ENCODE results near the gene TNIK. TPM values are rescaled to one million over a fixed set of nuclear protein-coding genes. Genes with fewer than 3 reads are reported as not detected.

TNIK gene
- total RNA-seq, 1 experiment from 2014 or later: 0.69 TPM

DNA sequence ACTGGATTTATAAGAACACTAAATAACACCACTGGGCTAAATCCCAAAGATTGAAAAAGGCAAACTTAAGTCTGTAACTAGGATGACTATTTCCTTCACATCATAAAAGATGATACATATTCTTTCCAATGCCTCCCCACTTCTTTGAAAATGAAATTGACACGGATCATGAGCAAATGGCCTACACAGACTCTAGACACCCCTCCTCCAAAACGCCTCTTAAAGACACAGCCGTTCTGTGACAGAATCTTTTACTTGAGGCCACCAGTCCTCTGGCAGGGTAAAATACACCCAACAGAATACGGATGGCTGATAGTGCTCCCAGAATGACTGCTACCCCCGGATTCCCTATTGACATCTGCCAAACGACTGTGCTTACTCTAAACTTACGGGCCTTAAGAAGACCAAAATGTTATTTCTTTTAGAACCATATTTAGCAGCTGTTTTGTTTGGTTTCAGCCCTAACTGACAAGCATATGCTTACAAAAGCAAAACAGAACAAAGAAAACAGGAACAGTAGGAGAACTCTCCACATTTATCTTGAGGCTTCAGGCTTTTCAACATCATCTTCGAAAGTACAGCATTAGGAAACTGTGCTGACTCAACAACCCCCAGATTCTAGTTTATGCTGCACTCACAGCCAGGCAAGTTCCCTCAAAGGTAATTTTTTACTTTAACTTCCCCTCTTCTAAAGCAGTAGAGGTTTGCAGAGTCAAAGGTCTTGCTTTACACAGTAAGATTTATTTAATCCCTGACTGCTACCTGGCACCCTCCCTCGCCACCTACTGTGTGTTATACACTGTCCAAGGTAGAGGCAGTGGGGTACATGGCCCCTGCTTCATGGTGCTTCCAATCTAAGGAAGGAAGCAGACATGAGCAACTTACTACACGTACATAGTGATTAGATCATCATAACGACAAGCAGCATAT, 84.3 kb downstream of the TNIK start:
- Histone ChIP-seq H3K9me3 (ENCODE audit: low read depth, low read length, poor library complexity, severe bottlenecking) (no peaks in the 10 kb centered on the region), H3K27ac (ENCODE audit: low read depth, low read length, poor library complexity, severe bottlenecking) (no peak overlapping the region), H3K4me3 (ENCODE audit: low read depth, low read length, poor library complexity, severe bottlenecking) (no peak overlapping the region), H3K36me3 (ENCODE audit: insufficient read depth, low read length, poor library complexity, severe bottlenecking) (no peaks in the 10 kb centered on the region), H3K4me1 (ENCODE audit: insufficient read depth, low read length, poor library complexity, severe bottlenecking) (no peaks in the 10 kb centered on the region), H3K27me3 (replicated peaks; ENCODE audit: insufficient read depth, low read depth, low read length, poor library complexity) (peaks cover 5% of the 10 kb centered on the region)
- ChIA-PET CTCF (no interaction called here), POLR2A (ENCODE audit: low non-redundant PET) (no interaction called here)
- TF ChIP-seq EZH2 (IDR thresholded peaks at IDR 0.05; ENCODE audit: borderline replicate concordance, low read depth, low read length, poor library complexity, severe bottlenecking): no peak
- TF ChIP-seq, protein P1, sequence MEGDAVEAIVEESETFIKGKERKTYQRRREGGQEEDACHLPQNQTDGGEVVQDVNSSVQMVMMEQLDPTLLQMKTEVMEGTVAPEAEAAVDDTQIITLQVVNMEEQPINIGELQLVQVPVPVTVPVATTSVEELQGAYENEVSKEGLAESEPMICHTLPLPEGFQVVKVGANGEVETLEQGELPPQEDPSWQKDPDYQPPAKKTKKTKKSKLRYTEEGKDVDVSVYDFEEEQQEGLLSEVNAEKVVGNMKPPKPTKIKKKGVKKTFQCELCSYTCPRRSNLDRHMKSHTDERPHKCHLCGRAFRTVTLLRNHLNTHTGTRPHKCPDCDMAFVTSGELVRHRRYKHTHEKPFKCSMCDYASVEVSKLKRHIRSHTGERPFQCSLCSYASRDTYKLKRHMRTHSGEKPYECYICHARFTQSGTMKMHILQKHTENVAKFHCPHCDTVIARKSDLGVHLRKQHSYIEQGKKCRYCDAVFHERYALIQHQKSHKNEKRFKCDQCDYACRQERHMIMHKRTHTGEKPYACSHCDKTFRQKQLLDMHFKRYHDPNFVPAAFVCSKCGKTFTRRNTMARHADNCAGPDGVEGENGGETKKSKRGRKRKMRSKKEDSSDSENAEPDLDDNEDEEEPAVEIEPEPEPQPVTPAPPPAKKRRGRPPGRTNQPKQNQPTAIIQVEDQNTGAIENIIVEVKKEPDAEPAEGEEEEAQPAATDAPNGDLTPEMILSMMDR (conservative IDR thresholded peaks at IDR 0.05; ENCODE audit: low read depth, low read length): no peak
- BruUV-seq (replicated peaks): no TSS peak
- intact Hi-C loops (cut with micrococcal nuclease; ENCODE audit: unreplicated experiment): no loop called here
- DNase-seq (ENCODE audit: low spot score): no peak

DNA sequence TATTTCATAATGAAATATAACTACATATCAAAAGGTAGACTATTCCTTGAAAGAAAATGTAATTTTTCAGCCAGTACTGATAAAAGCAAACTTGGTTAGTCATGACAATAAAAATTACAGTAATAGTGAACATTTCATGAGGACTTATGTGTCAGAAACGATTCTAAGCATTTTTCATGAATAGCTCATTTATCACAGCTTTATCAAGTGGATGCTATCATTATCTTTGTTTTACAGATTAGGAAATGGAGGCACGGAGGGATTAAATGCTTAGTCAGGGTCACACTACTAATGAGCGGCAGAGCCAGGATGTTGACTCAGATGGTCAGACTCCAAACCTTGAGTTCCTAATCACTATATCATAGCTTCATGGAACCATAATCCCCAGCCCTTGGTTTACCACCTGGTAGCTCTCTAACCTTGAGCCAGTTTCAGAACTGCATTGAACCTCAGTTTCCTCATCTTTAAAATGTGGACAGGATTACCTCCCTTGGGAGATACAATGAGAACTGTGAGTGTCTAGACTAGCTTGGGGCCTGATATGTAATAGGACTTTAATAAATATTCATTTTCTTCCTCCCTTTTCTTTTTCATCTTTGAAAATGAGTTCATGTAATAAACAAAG, 85.4 kb downstream of the TNIK start:
- intact Hi-C loops (cut with micrococcal nuclease; ENCODE audit: unreplicated experiment): no loop called here

DNA sequence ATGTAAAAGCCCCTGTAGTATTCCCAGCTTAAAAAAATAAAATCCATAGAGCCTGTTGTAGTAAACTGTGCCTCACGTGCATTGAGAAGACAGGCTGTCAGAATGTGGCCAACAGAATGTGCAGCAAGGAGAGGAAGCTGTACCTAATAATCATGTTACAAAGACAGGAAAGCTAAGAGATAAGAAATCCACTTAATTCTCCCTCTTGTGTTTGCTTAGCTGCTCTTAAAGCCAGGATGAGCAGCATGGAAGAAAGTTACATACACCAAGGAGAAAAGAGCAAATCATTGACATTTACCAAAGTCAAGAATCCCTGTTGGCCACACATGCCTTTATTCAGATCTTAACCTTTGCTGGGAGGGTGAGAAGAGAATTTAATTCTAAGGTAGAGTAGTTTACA, 85.9 kb downstream of the TNIK start:
- Histone ChIP-seq H3K36me3 (ENCODE audit: insufficient read depth, low read length, poor library complexity, severe bottlenecking) (no peaks in the 10 kb centered on the region), H3K4me1 (ENCODE audit: insufficient read depth, low read length, poor library complexity, severe bottlenecking) (no peaks in the 10 kb centered on the region), H3K27me3 (replicated peaks; ENCODE audit: insufficient read depth, low read depth, low read length, poor library complexity) (no peaks in the 10 kb centered on the region), H3K4me3 (ENCODE audit: low read depth, low read length, poor library complexity, severe bottlenecking) (no peak overlapping the region), H3K9me3 (ENCODE audit: low read depth, low read length, poor library complexity, severe bottlenecking) (no peaks in the 10 kb centered on the region), H3K27ac (ENCODE audit: low read depth, low read length, poor library complexity, severe bottlenecking) (no peak overlapping the region)
- ChIA-PET POLR2A (ENCODE audit: low non-redundant PET) (no interaction called here), CTCF (no interaction called here)
- intact Hi-C loops (cut with micrococcal nuclease; ENCODE audit: unreplicated experiment): no loop called here
- no peak for DNase-seq (ENCODE audit: low spot score)
- TF ChIP-seq, protein P1 (conservative IDR thresholded peaks at IDR 0.05; ENCODE audit: low read depth, low read length): no peak
- no peak for TF ChIP-seq EZH2 (IDR thresholded peaks at IDR 0.05; ENCODE audit: borderline replicate concordance, low read depth, low read length, poor library complexity, severe bottlenecking)
- no TSS peak for BruUV-seq (replicated peaks)

More for the DNA sequence above, 85.4 kb downstream of the TNIK start:
- Histone ChIP-seq H3K9me3 (ENCODE audit: low read depth, low read length, poor library complexity, severe bottlenecking) (no peaks in the 10 kb centered on the region), H3K27ac (ENCODE audit: low read depth, low read length, poor library complexity, severe bottlenecking) (no peak overlapping the region), H3K4me1 (ENCODE audit: insufficient read depth, low read length, poor library complexity, severe bottlenecking) (no peaks in the 10 kb centered on the region), H3K4me3 (ENCODE audit: low read depth, low read length, poor library complexity, severe bottlenecking) (no peak overlapping the region), H3K27me3 (replicated peaks; ENCODE audit: insufficient read depth, low read depth, low read length, poor library complexity) (no peaks in the 10 kb centered on the region), H3K36me3 (ENCODE audit: insufficient read depth, low read length, poor library complexity, severe bottlenecking) (no peaks in the 10 kb centered on the region)
- ChIA-PET POLR2A (ENCODE audit: low non-redundant PET) (no interaction called here), CTCF (no interaction called here)
- TF ChIP-seq, protein P1 (conservative IDR thresholded peaks at IDR 0.05; ENCODE audit: low read depth, low read length): no peak
- TF ChIP-seq EZH2 (IDR thresholded peaks at IDR 0.05; ENCODE audit: borderline replicate concordance, low read depth, low read length, poor library complexity, severe bottlenecking): no peak
- DNase-seq (ENCODE audit: low spot score): no peak
- BruUV-seq (replicated peaks): no TSS peak

Measured in A673 (cell line).